Vagina (tissue), 2 donors: ENCODE measurements around the gene CAMKK1.

Experiments used
- POLR2A ChIP-seq, 2 donors: fragments of 450-650 bp; IDR thresholded peaks; one replicate each; pipeline ENCODE4 v1.6.1; 2017; ENCODE audit warnings: antibody characterized with exemption in 2 of 2, mild to moderate bottlenecking in 2 of 2, moderate library complexity in 2 of 2
- POLR2AphosphoS5 ChIP-seq, 2 donors: sonication (generic); formaldehyde crosslinking; IDR thresholded peaks; one replicate each; pipeline ENCODE4 v1.9.0; 2017; ENCODE audit warnings: antibody characterized with exemption in 2 of 2, mild to moderate bottlenecking in 2 of 2, low read depth in 1 of 2; ENCODE audit not compliant: insufficient read depth in 1 of 2
- TF ChIP-seq, protein P1 (sequence below), 3 experiments: fragments of 450-650 bp in 2 of 3; fragments of 200-600 bp in 1 of 3; sonication (generic) in 1 of 3; IDR thresholded peaks; one replicate each; pipeline ENCODE4 v1.5.1; 2017 to 2019; ENCODE audit warnings: antibody characterized with exemption in 3 of 3, mild to moderate bottlenecking in 2 of 3, moderate library complexity in 2 of 3

DNA sequence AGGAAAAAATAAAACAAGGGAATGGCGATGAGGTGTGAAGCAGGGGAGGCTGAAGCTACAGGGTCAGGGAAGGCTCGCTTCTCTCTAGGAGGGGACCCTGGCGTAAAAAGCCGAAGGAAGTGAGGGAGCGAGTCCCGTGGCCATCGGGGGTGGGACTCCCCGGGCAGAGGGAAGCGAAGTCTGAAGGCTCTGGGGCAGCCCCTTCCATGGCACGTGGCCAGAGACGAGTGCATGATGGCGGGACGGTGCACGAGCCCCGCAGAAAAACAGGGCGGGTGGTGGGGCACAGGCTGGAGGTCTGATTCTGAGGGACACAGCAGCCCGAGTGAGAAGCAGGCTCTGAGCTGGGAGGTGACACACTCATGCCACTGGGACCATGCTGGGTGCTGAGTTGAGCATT, 25.7 kb downstream of the CAMKK1 start:
- TF ChIP-seq, protein P1, sequence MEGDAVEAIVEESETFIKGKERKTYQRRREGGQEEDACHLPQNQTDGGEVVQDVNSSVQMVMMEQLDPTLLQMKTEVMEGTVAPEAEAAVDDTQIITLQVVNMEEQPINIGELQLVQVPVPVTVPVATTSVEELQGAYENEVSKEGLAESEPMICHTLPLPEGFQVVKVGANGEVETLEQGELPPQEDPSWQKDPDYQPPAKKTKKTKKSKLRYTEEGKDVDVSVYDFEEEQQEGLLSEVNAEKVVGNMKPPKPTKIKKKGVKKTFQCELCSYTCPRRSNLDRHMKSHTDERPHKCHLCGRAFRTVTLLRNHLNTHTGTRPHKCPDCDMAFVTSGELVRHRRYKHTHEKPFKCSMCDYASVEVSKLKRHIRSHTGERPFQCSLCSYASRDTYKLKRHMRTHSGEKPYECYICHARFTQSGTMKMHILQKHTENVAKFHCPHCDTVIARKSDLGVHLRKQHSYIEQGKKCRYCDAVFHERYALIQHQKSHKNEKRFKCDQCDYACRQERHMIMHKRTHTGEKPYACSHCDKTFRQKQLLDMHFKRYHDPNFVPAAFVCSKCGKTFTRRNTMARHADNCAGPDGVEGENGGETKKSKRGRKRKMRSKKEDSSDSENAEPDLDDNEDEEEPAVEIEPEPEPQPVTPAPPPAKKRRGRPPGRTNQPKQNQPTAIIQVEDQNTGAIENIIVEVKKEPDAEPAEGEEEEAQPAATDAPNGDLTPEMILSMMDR (IDR thresholded peaks at IDR 0.05) = no peak
- TF ChIP-seq POLR2AphosphoS5 (IDR thresholded peaks at IDR 0.05; ENCODE audit: insufficient read depth in 1 of 2, low read depth in 1 of 2) (no peak), POLR2A (IDR thresholded peaks at IDR 0.05) (no peak)
